IPS DF 6.9 (cell line): ENCODE data around the gene TMOD1.

Experiments
- DNase-seq: peaks from one replicate; pipeline ENCODE4 v3.0.0-alpha.2; 2013; ENCODE audit warnings: low read depth, low spot score
- H3K27ac ChIP-seq: one replicate; pipeline ENCODE4 v1.5.1; 2013; ENCODE audit warnings: low read length, control low read depth
- H3K27me3 ChIP-seq: 2 replicates; pipeline ENCODE4 v1.6.1; 2013; ENCODE audit warnings: mild to moderate bottlenecking, low read length; ENCODE audit not compliant: control insufficient read depth, insufficient read depth
- H3K36me3 ChIP-seq: 2 replicates; pipeline ENCODE4 v1.6.1; 2013; ENCODE audit warnings: low read length; ENCODE audit not compliant: control insufficient read depth, insufficient read depth
- H3K4me1 ChIP-seq: 2 replicates; pipeline ENCODE4 v1.6.1; 2013; ENCODE audit warnings: low read length; ENCODE audit not compliant: control insufficient read depth, insufficient read depth
- H3K4me3 ChIP-seq: 2 replicates; pipeline ENCODE4 v1.5.1; 2013; ENCODE audit warnings: mild to moderate bottlenecking, low read length
- H3K9me3 ChIP-seq: 2 replicates; pipeline ENCODE4 v1.6.1; 2013; ENCODE audit warnings: low read length, inconsistent platforms; ENCODE audit not compliant: control insufficient read depth, insufficient read depth
- WGBS: extraction: QIAGEN DNeasy Blood & Tissue Kit; methylation state at CpG from one replicate; pipeline ENCODE4 v1.1.7; 2013; ENCODE audit warnings: mixed read lengths, missing lambda C conversion rate; ENCODE audit not compliant: insufficient read length, insufficient coverage; 5-methylcytosine and 5-hydroxymethylcytosine counted together

Gene TMOD1

DNA sequence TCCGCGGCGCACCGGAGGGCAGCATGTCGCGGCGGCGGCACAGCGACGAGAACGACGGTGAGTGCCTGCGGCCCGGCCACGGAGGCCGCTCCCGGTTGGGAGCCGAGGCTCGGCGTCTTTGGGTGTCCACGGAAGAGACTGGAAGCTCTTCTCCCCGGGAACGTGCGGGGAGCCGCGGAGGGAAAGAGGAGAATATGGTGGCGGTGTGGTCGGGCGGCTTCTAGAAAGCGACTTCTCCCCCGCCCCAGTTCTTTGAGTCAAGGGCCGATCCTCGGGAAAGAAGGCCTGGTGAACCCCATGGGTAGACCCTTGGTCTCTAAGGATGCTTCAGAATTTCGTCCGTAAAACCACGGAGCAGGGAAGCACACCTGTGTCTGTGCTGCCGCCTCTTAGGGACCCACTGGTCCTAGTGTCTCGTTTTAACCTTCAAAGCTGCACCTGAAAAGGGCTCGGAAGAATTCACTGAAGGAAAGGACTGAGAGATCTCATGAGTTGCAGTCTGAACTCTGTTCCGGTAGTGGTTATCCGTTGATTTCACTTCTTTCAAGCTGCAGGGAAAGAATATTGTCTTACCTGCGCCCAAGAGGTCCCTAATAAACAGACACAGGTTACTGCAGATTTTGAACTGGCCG lies 132.5 kb downstream of the TMOD1 start:
- Histone ChIP-seq H3K27ac (no peak overlapping the region), H3K27me3 (no peaks in the 10 kb centered on the region), H3K36me3 (no peaks in the 10 kb centered on the region), H3K4me3 (peak overlapping the region; percentile 90), H3K9me3 (no peaks in the 10 kb centered on the region), H3K4me1 (peaks cover 5% of the 10 kb centered on the region; the same call in 1 of the 2 replicates)
- no CpG with 5 or more reads among the region's 43 CpGs for WGBS
- DNase-seq: no peak

DNA sequence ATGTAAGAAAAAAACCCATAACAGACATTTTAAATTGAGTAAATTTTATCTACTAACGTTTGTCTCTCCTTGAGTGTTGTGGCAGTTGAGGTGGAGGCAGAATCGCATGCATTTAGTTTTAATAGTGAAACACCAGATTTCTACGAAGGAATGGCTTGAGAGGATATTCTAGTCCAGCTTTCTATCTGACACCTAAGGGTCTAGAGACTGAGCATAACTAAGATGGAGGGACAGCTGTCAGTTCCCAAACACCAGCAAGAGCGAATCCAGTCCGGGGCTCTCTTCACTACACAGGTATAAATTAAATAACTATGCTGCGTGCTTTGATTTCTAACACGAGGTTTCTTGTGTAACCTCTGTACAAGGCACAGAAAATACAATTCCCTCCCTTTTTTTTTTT lies 133.6 kb downstream of the TMOD1 start:
- no peaks in the 10 kb centered on the region for H3K36me3 ChIP-seq
- no peak overlapping the region for H3K27ac ChIP-seq
- peaks cover 3% of the 10 kb centered on the region; the same call in 1 of the 2 replicates for H3K4me1 ChIP-seq
- no peak overlapping the region for H3K4me3 ChIP-seq
- no peak for DNase-seq
- no CpG with 5 or more reads among the region's 7 CpGs for WGBS
- H3K9me3 ChIP-seq: no peaks in the 10 kb centered on the region
- no peaks in the 10 kb centered on the region for H3K27me3 ChIP-seq

DNA sequence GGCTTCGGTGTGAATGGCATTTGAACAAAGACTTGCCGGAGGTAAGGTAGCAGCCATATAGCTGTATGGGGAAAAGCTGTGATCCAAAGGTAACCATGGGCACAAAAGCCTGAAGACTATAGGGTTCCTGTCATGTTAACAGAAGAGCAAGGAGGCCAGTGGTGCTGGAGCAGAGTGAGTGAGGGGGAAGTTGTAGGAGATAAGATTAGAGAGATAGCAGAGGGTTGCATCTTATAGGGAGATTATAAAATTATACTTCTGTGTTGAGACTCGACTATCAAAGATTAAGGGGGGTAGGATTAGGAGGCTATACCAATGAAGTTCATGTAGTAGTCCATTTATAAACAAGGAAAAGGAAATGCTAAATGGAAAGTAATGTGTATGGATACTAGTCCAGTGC lies 135.4 kb downstream of the TMOD1 start:
- no peak overlapping the region for H3K27ac ChIP-seq
- H3K9me3 ChIP-seq: no peaks in the 10 kb centered on the region
- DNase-seq: no peak
- H3K4me1 ChIP-seq: 0 out of 2 replicates have a peak, but pooled peaks cover 1% of the 10 kb centered on the region
- no peaks in the 10 kb centered on the region for H3K36me3 ChIP-seq
- WGBS: 100% methylated on average over 1 of the region's 3 CpGs
- H3K27me3 ChIP-seq: no peaks in the 10 kb centered on the region
- no peak overlapping the region for H3K4me3 ChIP-seq

DNA sequence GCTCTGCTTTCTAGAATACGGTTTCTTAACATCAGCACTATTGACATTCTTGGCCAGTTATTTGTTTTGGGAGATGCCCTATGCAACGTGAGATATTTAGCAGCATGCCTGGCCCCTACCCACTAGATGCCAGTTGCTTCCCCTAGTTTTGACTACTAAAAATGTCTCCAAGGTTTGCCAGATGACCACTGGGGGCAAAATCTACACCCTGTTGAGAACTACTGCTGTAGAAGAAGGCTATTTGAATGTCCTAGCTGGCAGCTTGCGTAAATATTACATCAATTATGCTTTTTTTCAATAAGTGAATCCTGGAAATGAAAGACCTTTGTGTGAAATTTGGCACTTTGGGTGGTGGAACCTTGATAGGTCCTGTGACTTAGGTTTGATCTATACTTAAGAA lies 137.2 kb downstream of the TMOD1 start:
- H3K36me3 ChIP-seq: peaks cover 4% of the 10 kb centered on the region; the same call in 1 of the 2 replicates
- no peak for DNase-seq
- no peaks in the 10 kb centered on the region for H3K9me3 ChIP-seq
- H3K4me3 ChIP-seq: no peak overlapping the region
- no CpG with 5 or more reads among the region's 3 CpGs for WGBS
- H3K4me1 ChIP-seq: 0 out of 2 replicates have a peak, but pooled peaks cover 1% of the 10 kb centered on the region
- H3K27ac ChIP-seq: no peak overlapping the region
- no peaks in the 10 kb centered on the region for H3K27me3 ChIP-seq

DNA sequence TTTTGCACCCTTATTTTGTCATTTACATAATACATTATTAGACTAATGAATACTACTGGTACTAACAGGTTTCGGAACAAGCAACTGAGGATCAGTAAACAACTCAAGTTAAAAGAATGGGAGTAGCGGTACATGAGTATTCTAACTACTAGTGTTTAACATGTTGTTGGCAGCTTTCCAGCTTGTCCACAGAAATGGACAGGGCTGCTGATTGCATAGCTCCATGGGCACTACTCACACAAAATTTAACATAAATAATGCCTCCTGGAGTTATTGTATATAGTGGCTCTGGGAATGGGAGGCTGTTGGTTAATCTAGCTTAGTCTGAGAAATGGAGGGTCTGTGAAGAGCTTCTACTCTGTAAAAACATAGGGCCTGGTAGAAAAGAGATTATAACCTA lies 138.9 kb downstream of the TMOD1 start:
- Histone ChIP-seq H3K27me3 (no peaks in the 10 kb centered on the region), H3K4me3 (no peak overlapping the region), H3K36me3 (peaks cover 5% of the 10 kb centered on the region; the same call in 1 of the 2 replicates), H3K9me3 (no peaks in the 10 kb centered on the region), H3K4me1 (no peaks in the 10 kb centered on the region), H3K27ac (no peak overlapping the region)
- DNase-seq: no peak
- WGBS: no CpG with 5 or more reads among the region's 2 CpGs

DNA sequence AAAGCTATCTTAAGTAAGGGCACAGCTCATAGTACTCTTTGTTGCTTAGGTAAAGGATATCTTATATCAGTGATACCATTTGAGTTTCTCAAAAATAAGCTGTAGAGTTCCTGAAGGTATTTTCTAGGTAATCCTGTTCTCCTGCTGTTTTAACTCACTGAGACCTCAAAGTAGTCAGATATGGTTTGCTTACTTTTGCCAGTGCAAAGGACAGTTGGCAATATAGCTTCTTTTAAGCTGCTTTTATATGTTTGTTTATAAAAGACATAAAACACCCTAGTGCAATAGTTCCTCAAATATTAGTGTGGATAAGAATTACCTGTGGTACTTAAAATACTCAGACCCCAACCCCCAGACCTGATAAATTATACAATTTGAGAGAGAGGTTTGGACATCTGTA lies 144.3 kb downstream of the TMOD1 start:
- no peak for DNase-seq
- H3K27me3 ChIP-seq: no peaks in the 10 kb centered on the region
- peaks cover 11% of the 10 kb centered on the region; the same call in 1 of the 2 replicates for H3K36me3 ChIP-seq

DNA sequence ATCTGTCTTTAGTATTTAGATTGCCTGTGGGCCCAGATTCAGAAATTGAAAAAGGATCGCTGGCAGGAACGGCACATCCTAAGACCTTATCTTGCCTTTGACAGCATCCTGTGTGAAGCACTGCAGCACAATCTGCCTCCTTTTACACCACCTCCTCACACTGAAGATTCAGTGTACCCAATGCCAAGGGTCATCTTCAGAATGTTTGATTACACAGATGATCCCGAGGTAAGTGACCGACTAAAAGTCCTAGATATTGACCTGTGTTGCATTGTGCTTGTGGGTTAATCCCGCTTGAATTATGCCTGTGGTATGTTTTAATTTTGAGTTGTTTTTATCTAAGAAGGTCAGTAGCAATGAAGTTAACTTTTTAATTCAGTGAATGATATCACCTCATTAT lies 146.5 kb downstream of the TMOD1 start:
- no CpG with 5 or more reads among the region's 5 CpGs for WGBS
- DNase-seq: no peak
- H3K27me3 ChIP-seq: no peaks in the 10 kb centered on the region
- peaks cover 11% of the 10 kb centered on the region; the same call in 1 of the 2 replicates for H3K36me3 ChIP-seq
- H3K4me1 ChIP-seq: no peaks in the 10 kb centered on the region
- no peaks in the 10 kb centered on the region for H3K9me3 ChIP-seq
- no peak overlapping the region for H3K4me3 ChIP-seq
- H3K27ac ChIP-seq: no peak overlapping the region

More for the DNA sequence above, 144.3 kb downstream of the TMOD1 start:
- Histone ChIP-seq H3K4me1 (no peaks in the 10 kb centered on the region), H3K4me3 (no peak overlapping the region), H3K27ac (no peak overlapping the region), H3K9me3 (no peaks in the 10 kb centered on the region)
